GM23338 (cell line): Measurements from ENCODE around the gene ITGB6.

ENCODE experiments used
- EZH2 ChIP-seq: fragments of 200-600 bp; sonication (generic); IDR thresholded peaks from one replicate; pipeline ENCODE4 v1.8.0; 2017; ENCODE audit warnings: antibody characterized with exemption, mild to moderate bottlenecking, low read depth; ENCODE audit not compliant: unreplicated experiment
- JUNB ChIP-seq: IDR thresholded peaks from one replicate; pipeline ENCODE4 v1.6.1; 2016; ENCODE audit warnings: antibody characterized with exemption; ENCODE audit not compliant: unreplicated experiment
- TF ChIP-seq, protein P1 (sequence below), 2 experiments: fragments of 200-600 bp in 1 of 2; sonication (generic) in 1 of 2; conservative IDR thresholded peaks; 2 replicates each; pipeline versions ENCODE4 v1.5.1 to v1.6.1; 2016 to 2017; ENCODE audit warnings: antibody characterized with exemption in 2 of 2, low read depth in 2 of 2, mild to moderate bottlenecking in 2 of 2, moderate library complexity in 1 of 2

DNA sequence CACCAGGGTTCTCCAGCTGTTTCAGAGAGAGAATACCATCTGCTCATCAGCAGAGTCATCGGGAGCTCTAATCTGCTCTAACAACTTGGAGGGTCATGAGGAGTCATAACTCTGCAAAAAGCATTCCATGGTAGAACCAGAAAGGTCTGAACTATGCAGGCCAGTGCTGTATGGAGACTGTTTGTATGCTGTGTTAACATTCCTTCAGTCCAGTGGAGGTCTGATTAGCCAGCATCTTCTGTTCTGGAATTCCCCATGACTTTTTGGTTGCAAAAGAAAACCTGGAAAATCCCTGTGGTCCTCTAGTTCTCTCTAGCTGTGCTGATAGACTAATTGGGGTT, 9.4 kb upstream of the ITGB6 start:
- no peak for TF ChIP-seq EZH2
- no peak for TF ChIP-seq JUNB
- TF ChIP-seq, protein P1, sequence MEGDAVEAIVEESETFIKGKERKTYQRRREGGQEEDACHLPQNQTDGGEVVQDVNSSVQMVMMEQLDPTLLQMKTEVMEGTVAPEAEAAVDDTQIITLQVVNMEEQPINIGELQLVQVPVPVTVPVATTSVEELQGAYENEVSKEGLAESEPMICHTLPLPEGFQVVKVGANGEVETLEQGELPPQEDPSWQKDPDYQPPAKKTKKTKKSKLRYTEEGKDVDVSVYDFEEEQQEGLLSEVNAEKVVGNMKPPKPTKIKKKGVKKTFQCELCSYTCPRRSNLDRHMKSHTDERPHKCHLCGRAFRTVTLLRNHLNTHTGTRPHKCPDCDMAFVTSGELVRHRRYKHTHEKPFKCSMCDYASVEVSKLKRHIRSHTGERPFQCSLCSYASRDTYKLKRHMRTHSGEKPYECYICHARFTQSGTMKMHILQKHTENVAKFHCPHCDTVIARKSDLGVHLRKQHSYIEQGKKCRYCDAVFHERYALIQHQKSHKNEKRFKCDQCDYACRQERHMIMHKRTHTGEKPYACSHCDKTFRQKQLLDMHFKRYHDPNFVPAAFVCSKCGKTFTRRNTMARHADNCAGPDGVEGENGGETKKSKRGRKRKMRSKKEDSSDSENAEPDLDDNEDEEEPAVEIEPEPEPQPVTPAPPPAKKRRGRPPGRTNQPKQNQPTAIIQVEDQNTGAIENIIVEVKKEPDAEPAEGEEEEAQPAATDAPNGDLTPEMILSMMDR (conservative IDR thresholded peaks at IDR 0.05; ENCODE audit: low read depth in 2 of 2) = no peak
